Activated CD4-positive, alpha-beta memory T cell treated with anti-CD3 and anti-CD28 coated beads, Interleukin-2, amount 10 ng/mL, durations not matched to agents 7 days and 5 days (primary cell): ENCODE data around the gene HAP1. TPM values are rescaled to one million over a fixed set of nuclear protein-coding genes. Genes with fewer than 3 reads are reported as not detected.
A peak's percentile ranks its signal among the peaks of the same experiment; 100 is the strongest.

Experiments used
- CTCF ChIA-PET: fragments of 350-600 bp; sonication (Branson Sonifier 250); formaldehyde crosslinking; loops from one replicate; lab custom pipeline; 2021; ENCODE audit warnings: antibody characterized with exemption, inconsistent platforms; lab: Charles Lee
- POLR2A ChIA-PET: fragments of 350-600 bp; sonication (Branson Sonifier 250); formaldehyde crosslinking; loops from one replicate; lab custom pipeline; 2021; ENCODE audit warnings: antibody characterized with exemption; lab: Charles Lee
- DNase-seq: peaks from one replicate; pipeline ENCODE4 v3.0.0-alpha.2; 2020
- H3K27ac Mint-ChIP-seq: one replicate; pipeline ENCODE4 v1.8.0; 2021; ENCODE audit warnings: mild to moderate bottlenecking, mixed read lengths
- H3K27me3 Mint-ChIP-seq: one replicate; pipeline ENCODE4 v1.8.0; 2021; ENCODE audit warnings: mixed read lengths
- H3K36me3 Mint-ChIP-seq: one replicate; pipeline ENCODE4 v1.8.0; 2021; ENCODE audit warnings: low read depth, mixed read lengths
- H3K4me1 Mint-ChIP-seq: one replicate; pipeline ENCODE4 v1.8.0; 2021; ENCODE audit warnings: mixed read lengths
- H3K4me3 Mint-ChIP-seq: one replicate; pipeline ENCODE4 v1.8.0; 2021; ENCODE audit warnings: mild to moderate bottlenecking, mixed read lengths
- H3K9me3 Mint-ChIP-seq: one replicate; pipeline ENCODE4 v1.8.0; 2021; ENCODE audit warnings: mixed read lengths
- total RNA-seq, 2 experiments: library from RNA; stranded (reverse); gene quantifications; one replicate each; pipeline ENCODE4 v1.2.3, GENCODE V29; 2021

Gene HAP1
- total RNA-seq, 2 experiments from 2014 or later, result 0.05 TPM

DNA sequence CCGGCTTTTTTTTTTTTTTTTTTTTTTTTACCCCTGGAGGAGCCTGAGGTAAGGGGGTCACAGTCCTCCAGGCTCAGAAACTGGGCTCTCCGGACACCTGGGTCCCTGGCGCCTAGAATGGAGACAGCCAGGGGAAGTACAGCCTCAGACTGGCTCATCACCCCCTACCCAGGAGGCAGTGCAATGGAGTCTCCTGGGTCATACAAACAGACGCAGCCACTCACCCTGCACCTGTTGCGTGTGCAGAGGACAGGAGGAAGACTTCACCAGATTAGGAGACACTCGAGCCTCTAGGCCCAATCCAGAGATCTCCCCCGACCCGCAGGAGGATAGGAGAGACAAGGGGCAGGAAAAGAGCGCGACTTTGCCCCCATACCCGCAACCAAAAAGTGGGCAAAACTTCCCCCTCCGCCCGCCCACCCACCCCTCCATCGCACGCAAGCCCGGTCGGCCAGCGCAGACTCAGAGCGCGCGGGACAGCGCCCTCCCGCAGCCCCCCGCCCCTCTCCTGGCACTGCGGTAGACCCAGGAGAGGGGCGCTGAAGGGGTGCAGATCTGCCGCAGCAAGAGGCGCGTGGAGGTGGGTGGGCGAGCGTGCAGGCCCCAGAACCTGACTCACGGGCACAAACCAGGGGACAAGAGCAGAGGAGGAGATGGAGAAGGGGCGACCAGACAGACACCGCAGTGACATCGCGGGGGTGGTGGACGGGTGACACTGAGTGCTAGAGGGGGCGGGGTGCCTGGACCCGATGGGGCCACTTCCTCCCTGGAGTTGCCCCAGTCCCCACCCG is 900 bp downstream of the HAP1 start:
- DNase-seq, result no peak
- H3K9me3 Mint-ChIP-seq, result no peaks in the 10 kb centered on the region
- H3K4me3 Mint-ChIP-seq, result no peak overlapping the region
- ChIA-PET CTCF (interaction anchor here (0.7 kb wide), 2 partner anchors 53 to 193 kb away, joined by 3 to 4 read pairs; partner anchors contain the start of gene JUP), POLR2A (interaction anchor here (1.9 kb wide), 1 partner anchor 233 kb away, joined by 4 read pairs; the partner anchor contains the start of gene CNP)
- no peaks in the 10 kb centered on the region for H3K36me3 Mint-ChIP-seq
- H3K4me1 Mint-ChIP-seq, result peaks cover 12% of the 10 kb centered on the region
- peaks cover 50% of the 10 kb centered on the region for H3K27me3 Mint-ChIP-seq
- no peak overlapping the region for H3K27ac Mint-ChIP-seq

DNA sequence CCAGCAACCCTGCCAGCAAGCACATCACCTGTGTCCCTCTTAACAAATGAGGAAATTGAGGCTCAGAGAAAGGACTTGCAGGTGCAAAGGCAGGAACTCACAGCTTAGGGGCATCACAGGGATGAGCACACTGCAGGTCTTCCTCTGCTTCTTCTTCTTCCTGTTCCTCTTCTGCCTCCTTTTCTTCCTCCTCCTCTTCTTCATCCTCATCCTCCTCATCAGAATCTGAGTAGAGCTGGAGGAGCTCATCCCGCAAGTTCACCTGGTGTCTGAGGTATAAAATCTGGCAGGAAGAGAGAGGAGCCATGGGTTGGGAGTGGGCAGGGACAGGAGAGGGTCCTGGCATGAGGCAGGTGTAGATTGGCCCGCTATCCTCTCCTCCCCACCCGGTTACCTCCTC is 2.6 kb downstream of the HAP1 start:
- CTCF ChIA-PET, result interaction anchor here (1.5 kb wide), 1 partner anchor 83 kb away, joined by 5 read pairs; no protein-coding TSS in a partner anchor

DNA sequence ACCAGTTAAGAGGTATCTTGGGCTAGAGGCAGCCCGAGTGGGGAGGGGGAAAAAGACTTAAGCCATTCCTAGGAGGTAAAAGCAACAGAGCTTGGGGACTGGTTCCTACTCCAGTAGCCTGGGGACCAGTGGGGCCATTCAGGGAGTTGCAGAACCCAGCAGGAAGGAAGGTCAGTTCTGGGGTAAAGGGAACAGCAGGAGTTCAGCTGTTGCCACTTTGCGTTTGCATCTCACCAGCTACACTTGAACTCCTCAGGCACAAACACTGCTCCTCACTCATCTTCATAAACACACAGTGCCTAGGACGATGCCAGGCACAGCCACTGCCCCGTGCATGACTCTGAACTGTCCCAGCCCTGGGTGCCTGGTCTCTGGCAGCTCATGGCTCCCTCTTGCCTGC is 4.0 kb downstream of the HAP1 start:
- POLR2A ChIA-PET, result no interaction called here
- Mint-ChIP-seq H3K36me3 (no peaks in the 10 kb centered on the region), H3K27ac (no peak overlapping the region), H3K27me3 (peaks cover 37% of the 10 kb centered on the region), H3K4me3 (no peak overlapping the region), H3K4me1 (peaks cover 4% of the 10 kb centered on the region), H3K9me3 (no peaks in the 10 kb centered on the region)
- CTCF ChIA-PET, result no interaction called here
- DNase-seq, result no peak

More for the DNA sequence above, 2.6 kb downstream of the HAP1 start:
- H3K27ac Mint-ChIP-seq, result no peak overlapping the region
- no peaks in the 10 kb centered on the region for H3K36me3 Mint-ChIP-seq
- POLR2A ChIA-PET, result interaction anchor here (1.8 to 1.9 kb wide), 2 partner anchors 43 to 235 kb away, joined by 4 to 6 read pairs; partner anchors contain the start of genes CNP and EIF1
- DNase-seq, result no peak
- H3K4me1 Mint-ChIP-seq, result peaks cover 4% of the 10 kb centered on the region
- H3K27me3 Mint-ChIP-seq, result peaks cover 46% of the 10 kb centered on the region
- H3K4me3 Mint-ChIP-seq, result no peak overlapping the region
- no peaks in the 10 kb centered on the region for H3K9me3 Mint-ChIP-seq

DNA sequence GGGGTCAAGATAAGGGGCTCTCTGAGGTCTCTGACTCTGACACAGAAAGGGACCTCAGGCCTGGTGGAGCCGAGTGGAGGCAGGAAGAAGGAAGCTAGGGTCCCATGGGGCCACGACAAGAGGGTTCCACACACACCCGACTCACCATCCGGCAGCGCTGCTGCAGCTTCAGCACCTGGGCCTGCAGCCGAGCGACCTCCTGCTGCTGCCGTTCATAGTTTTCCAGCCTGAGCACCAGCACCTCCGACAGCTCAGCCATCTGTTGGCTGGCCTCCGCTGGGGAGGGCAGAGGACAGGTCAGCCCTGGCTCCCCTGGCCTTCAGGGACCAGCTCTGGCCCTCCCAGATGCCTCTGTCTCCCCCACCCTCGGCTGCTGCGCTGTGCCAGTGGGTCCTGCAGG is 6.4 kb downstream of the HAP1 start:
- Mint-ChIP-seq H3K4me1 (no peaks in the 10 kb centered on the region), H3K4me3 (no peak overlapping the region), H3K36me3 (no peaks in the 10 kb centered on the region), H3K27ac (no peak overlapping the region), H3K27me3 (peaks cover 27% of the 10 kb centered on the region), H3K9me3 (no peaks in the 10 kb centered on the region)
- no peak for DNase-seq
- ChIA-PET POLR2A (no interaction called here), CTCF (interaction anchor here (1.0 kb wide), 1 partner anchor 9 kb away, joined by 3 read pairs; no protein-coding TSS in a partner anchor)

DNA sequence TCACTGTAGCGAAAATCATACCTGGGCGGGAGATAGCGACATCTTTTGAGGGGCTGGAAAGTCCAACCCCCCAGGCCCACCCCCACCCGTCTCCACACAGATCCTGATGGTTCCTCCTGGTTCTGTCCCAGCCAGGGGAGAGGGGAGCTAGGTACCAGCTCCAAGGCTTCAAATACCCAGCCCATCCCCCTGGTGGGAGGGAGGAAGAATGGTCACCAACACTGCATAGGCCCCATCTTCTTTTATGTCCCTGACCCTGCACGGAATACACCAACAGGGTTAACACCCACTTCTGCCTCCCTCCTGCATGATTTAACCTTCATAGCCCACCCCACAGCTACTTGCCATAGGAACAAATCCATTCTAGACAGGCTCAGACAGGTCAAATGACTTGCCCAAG is 9.3 kb downstream of the HAP1 start:
- no peaks in the 10 kb centered on the region for H3K4me1 Mint-ChIP-seq
- no peak for DNase-seq
- H3K4me3 Mint-ChIP-seq, result no peak overlapping the region
- no peak overlapping the region for H3K27ac Mint-ChIP-seq
- H3K36me3 Mint-ChIP-seq, result no peaks in the 10 kb centered on the region
- peaks cover 4% of the 10 kb centered on the region for H3K27me3 Mint-ChIP-seq
- ChIA-PET CTCF (interaction anchor here (1.6 kb wide), 1 partner anchor 13 kb away, joined by 4 read pairs; no protein-coding TSS in a partner anchor), POLR2A (no interaction called here)
- no peaks in the 10 kb centered on the region for H3K9me3 Mint-ChIP-seq

DNA sequence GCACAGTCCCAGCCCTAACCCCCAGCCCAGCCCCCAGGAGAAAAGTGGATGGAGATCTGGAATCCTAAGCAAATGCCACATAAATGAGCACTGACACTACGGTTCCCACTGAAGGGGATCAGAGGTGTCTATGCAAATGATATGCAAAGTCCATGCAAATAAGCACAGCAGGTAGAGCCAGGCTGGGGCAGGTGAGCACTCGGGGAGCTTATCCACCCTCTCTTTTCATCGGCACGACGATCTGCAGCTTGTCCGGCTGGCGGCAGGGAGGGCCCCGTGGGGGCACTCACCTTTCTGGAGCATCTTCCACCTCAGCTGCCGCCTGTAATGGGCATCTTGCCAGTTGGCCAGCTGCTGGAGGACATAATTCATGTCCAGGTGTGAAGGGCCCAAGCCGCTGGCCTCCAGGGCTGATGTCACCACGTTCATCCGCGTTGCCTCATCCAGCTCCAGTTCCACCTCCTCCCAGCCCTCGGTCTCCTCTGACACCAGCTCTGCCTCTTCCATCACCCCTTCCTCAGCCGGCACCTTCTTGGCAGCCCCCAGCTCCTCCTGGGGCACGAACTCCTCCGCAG is 9.9 kb downstream of the HAP1 start:
- H3K27me3 Mint-ChIP-seq, result peaks cover 4% of the 10 kb centered on the region
- POLR2A ChIA-PET, result no interaction called here
- H3K4me1 Mint-ChIP-seq, result no peaks in the 10 kb centered on the region

DNA sequence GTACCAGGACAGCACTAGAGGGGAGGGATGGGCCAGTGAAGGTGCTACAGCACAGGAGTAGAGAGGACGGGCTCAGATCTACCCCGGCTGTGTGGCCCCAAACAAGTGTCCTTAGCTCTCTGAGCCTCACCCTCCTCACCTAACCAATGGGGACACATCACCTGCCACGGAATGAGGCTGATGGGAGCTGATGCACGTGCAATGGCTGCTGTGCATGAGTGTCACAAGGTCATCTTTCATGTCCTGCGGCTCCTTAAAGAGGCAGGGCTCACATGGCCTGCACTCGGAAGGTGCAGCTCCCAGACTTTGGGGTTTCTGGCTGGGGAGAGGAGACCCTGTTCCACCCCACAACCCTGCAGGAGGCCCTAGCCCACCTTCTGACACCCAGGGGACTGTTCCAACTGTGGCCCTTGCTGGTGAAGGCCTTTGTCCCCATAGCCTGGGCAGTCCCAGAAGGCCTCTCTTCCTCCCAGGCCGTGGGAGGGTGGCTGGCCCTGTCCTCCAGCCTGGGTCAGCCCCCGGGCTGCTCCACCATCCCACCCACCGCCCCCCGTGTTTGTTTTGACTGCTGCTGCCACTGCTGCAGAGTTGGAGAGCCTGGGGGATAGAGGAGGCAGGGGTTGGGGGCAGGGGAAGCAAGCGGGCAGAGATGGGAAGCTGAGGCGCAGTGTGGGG is 10.5 kb downstream of the HAP1 start:
- H3K9me3 Mint-ChIP-seq, result no peaks in the 10 kb centered on the region
- POLR2A ChIA-PET, result no interaction called here
- H3K27ac Mint-ChIP-seq, result no peak overlapping the region
- no peaks in the 10 kb centered on the region for H3K36me3 Mint-ChIP-seq
- H3K4me1 Mint-ChIP-seq, result no peaks in the 10 kb centered on the region
- H3K4me3 Mint-ChIP-seq, result no peak overlapping the region
- CTCF ChIA-PET, result no interaction called here
- peaks cover 4% of the 10 kb centered on the region for H3K27me3 Mint-ChIP-seq
- DNase-seq, result no peak

More for the DNA sequence above, 9.9 kb downstream of the HAP1 start:
- CTCF ChIA-PET, result no interaction called here
- Mint-ChIP-seq H3K4me3 (no peak overlapping the region), H3K27ac (no peak overlapping the region), H3K9me3 (no peaks in the 10 kb centered on the region), H3K36me3 (no peaks in the 10 kb centered on the region)
- no peak for DNase-seq

DNA sequence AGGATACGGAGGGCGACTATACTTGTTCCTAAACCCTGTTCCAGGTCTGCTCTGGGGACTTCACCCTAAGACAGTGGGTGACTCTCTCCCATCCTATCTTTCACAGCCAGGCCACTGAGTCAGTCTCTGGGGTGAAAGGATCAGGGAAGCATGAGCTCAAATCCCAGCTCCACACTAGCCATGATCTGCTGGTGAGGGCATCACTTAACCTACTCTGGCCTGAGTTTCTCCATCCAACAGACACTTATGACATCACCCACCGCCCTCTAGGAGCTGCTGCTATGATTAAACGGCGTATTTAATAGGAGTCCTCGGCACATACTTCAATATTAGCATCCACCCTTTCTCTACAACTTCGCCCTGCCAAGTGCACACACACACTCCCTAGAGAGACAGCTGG is 12.2 kb downstream of the HAP1 start:
- peaks cover 8% of the 10 kb centered on the region for H3K4me1 Mint-ChIP-seq
- DNase-seq, result no peak
- ChIA-PET POLR2A (no interaction called here), CTCF (interaction anchor here (1.4 kb wide), 1 partner anchor 79 kb away, joined by 3 read pairs; no protein-coding TSS in a partner anchor)
- no peak overlapping the region for H3K27ac Mint-ChIP-seq
- peaks cover 4% of the 10 kb centered on the region for H3K27me3 Mint-ChIP-seq
- H3K36me3 Mint-ChIP-seq, result no peaks in the 10 kb centered on the region
- H3K9me3 Mint-ChIP-seq, result no peaks in the 10 kb centered on the region
- H3K4me3 Mint-ChIP-seq, result no peak overlapping the region

DNA sequence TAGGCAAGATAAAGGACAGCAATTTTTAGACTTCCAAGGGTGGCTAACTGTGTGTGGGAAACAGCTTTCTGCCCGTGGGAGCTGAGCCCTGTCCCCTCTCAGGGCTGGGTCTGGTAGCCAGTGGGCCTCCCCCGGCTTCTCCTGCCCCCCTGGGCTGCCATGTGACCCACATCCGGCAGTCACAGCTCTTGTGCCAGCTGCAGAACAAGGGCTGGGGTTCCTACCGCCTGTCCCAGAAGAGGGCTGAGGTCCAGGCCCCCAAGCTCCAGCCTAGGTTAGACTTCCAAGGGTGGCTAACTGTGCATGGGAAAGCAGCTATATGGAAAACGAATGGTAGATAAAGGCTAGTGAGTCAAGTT is 16.2 kb downstream of the HAP1 start:
- Mint-ChIP-seq H3K9me3 (no peaks in the 10 kb centered on the region), H3K27me3 (peaks cover 3% of the 10 kb centered on the region), H3K4me3 (no peak overlapping the region), H3K4me1 (peaks cover 13% of the 10 kb centered on the region), H3K36me3 (no peaks in the 10 kb centered on the region), H3K27ac (no peak overlapping the region)
- no peak for DNase-seq
- ChIA-PET POLR2A (interaction anchor here (2.0 kb wide), 1 partner anchor 30 kb away, joined by 8 read pairs; the partner anchor contains the start of gene EIF1), CTCF (interaction anchor here (1.0 to 1.6 kb wide), 4 partner anchors 19 to 93 kb away, joined by 3 to 4 read pairs (median 3); partner anchors contain the start of gene P3H4)

DNA sequence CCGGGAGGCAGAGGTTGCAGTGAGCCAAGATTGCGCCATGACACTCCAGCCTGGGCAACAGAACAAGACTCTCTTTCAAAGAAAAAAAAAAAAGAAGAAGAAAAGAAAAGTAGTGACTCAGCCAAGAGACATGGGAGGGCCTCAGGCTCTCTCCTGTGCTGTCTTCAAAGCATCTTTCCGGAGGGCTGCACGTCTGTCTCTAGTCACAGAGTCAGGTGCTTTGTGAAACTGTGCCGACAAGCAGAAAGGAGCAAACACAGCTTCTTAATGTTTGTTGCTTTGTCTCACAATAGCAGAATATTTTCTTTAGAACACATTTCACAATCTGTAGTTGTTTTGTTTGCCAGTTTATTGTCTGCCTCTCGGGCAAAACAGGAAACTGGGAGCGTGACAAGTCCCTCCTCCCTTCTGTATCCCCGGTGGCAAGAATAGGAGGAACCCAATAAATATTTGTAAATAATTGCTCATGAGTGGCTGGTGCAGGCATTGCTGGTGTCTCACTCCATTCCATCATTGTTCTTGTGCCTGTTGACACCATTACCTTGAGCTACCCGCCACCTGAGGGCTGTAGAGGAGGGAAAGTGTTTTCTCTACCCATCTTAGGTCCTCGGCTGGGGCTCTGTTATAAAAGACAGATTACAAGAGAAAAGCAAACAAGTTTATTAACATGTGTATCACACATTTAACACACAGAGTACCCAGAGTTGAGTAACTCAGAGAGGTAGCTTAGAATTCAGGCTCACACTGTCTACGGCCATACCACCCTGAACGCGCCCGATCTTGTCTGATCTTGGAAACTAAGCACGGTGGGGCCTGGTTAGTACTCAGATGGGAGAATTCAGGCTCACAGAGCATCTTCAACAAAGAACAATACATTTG is 16.8 kb downstream of the HAP1 start:
- Mint-ChIP-seq H3K27ac (no peak overlapping the region), H3K27me3 (peaks cover 4% of the 10 kb centered on the region), H3K4me3 (no peak overlapping the region), H3K4me1 (peaks cover 13% of the 10 kb centered on the region), H3K9me3 (no peaks in the 10 kb centered on the region), H3K36me3 (no peaks in the 10 kb centered on the region)
- CTCF ChIA-PET, result interaction anchor here (0.9 to 1.6 kb wide), 4 partner anchors 20 to 94 kb away, joined by 3 to 4 read pairs (median 3); partner anchors contain the start of gene P3H4
- POLR2A ChIA-PET, result interaction anchor here (1.5 to 2.0 kb wide), 2 partner anchors 28 to 29 kb away, joined by 5 to 8 read pairs; partner anchors contain the start of gene EIF1
- peak; percentile 25 for DNase-seq

DNA sequence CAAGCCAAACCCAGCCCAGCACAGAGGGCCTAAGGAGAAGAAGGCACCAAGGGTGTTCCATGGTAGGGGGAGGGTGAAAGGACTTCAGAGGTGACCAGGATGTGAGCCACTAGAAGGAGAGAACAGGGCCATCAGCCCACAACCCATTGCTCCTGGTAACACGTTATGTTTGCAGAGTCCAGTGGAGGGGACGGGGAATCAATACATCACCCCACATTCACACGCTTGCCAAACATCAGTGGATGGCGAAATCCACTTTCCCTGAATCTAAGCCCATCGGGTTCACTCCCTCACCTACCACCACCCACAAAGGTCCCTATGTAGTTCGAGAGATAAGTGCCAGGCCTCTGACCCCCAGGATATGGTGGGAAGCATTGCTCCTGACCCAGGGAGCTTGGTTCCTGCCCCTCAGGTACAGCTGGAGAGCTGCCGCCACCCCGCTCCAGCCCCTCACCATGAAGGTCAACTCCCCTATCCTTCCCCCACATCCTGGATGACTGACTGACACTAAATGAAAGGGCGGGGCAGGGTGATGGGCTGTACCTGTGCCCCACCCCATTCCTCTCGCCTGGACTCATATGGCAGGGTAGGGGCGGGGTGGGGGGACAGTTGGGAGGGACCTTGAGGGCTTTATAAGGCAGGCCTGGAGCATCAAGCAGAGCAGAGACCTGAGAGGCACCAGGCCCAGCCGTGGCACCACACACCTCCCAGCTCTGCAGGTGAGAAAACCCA is 22.6 kb downstream of the HAP1 start, which contains the start of gene GAST:
TSS of gene GAST (plus strand) at position 663 of the 732 bp plus-strand sequence. CDS start 3,106 bp downstream, outside the sequence.
- peaks cover 23% of the 10 kb centered on the region for H3K27me3 Mint-ChIP-seq
- no peaks in the 10 kb centered on the region for H3K9me3 Mint-ChIP-seq
- no peaks in the 10 kb centered on the region for H3K36me3 Mint-ChIP-seq
- H3K4me3 Mint-ChIP-seq, result no peak within 1 kb of the TSS
- H3K27ac Mint-ChIP-seq, result no peak within 1 kb of the TSS
- DNase-seq, result no peak
- H3K4me1 Mint-ChIP-seq, result peaks cover 5% of the 10 kb centered on the region
- CTCF ChIA-PET, result no interaction called here
- POLR2A ChIA-PET, result interaction anchor here (1.2 to 3.4 kb wide), 2 partner anchors 20 to 23 kb away, joined by 3 to 11 read pairs; partner anchors contain the start of gene EIF1
